Measurements from ENCODE around the gene ADGRG1.

DNA sequence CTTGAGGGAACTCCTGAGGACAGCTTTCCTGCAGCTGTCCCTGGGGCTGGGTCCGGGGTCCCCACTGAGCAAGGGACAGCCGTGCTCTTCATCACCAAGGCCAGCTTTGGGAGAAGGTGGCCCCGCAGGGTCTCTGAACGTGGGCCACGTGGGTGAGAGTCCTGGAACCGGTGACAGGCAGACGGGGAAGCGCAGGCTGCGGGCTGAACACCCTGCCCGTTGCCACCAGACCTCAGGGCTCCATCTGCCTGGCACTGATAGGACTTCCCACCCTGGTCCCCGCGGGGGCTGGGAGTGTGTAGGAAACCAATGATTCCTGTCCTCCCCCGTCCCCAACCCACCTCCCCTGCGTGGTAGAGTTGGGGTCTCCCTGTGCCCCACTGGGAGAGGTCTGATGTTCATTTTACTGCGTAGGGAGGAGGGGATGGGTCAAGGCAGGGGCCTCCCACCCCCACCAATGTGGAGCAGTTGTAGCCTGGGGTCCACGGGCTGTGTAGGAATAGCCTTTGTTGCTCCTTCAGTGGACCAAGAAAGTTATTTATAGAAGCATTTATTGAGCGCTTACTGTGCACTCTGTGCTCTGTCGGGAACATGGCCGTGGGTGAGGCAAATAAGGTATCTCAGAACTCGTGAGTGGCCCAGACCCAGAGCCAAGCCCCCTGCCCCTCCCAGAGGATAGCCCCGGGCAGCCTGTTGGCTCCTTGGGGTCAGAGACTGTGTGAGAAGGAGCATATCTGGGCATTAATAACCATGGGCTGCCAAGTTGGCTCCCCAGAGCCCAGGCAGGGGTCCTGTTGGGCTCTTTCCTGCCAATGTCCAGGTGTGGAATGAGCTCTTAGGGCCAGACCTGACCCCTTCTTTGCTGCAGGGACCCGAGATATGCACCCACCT is 1.3 kb downstream of the ADGRG1 start:
- TF ChIP-seq, protein P1, sequence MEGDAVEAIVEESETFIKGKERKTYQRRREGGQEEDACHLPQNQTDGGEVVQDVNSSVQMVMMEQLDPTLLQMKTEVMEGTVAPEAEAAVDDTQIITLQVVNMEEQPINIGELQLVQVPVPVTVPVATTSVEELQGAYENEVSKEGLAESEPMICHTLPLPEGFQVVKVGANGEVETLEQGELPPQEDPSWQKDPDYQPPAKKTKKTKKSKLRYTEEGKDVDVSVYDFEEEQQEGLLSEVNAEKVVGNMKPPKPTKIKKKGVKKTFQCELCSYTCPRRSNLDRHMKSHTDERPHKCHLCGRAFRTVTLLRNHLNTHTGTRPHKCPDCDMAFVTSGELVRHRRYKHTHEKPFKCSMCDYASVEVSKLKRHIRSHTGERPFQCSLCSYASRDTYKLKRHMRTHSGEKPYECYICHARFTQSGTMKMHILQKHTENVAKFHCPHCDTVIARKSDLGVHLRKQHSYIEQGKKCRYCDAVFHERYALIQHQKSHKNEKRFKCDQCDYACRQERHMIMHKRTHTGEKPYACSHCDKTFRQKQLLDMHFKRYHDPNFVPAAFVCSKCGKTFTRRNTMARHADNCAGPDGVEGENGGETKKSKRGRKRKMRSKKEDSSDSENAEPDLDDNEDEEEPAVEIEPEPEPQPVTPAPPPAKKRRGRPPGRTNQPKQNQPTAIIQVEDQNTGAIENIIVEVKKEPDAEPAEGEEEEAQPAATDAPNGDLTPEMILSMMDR (IDR thresholded peaks at IDR 0.05) = no peak
- no peak for TF ChIP-seq POLR2A (IDR thresholded peaks at IDR 0.05)
